Lower leg skin (tissue), 4 donors: Measurements from ENCODE around the gene CHST12. TPM values are rescaled to one million over a fixed set of nuclear protein-coding genes. Genes with fewer than 3 reads are reported as not detected.

Source experiments
- DNase-seq, 2 donors: peaks; one replicate each; pipeline ENCODE4 v3.0.0-alpha.2; 2019; ENCODE audit warnings: low spot score in 2 of 2
- H3K4me3 ChIP-seq: fragments of 200-600 bp; sonication (generic); 2 replicates; pipeline ENCODE4 v1.5.1; 2017; ENCODE audit warnings: mild to moderate bottlenecking, low read depth; ENCODE audit not compliant: poor library complexity, severe bottlenecking
- POLR2A ChIP-seq, 2 donors: fragments of 450-650 bp; IDR thresholded peaks; one replicate each; pipeline ENCODE4 v1.6.1; 2016 to 2017; ENCODE audit warnings: antibody characterized with exemption in 2 of 2, mild to moderate bottlenecking in 1 of 2, moderate library complexity in 1 of 2
- WGBS, 2 donors: methylation state at CpG; one replicate each; pipeline ENCODE4 v1.1.5; 2018; 5-methylcytosine and 5-hydroxymethylcytosine counted together
- intact Hi-C: fragments of 100-400 bp; cut with DNase I; formaldehyde crosslinking; loops from one replicate; pipeline ENCODE4 v1.15.0; 2023; ENCODE audit warnings: low total_unique reads
- total RNA-seq, 4 donors: library from RNA; depleted of rRNA; stranded (reverse); fragments of >200 nt; gene quantifications; one replicate each; pipeline ENCODE4 v1.1.0, GENCODE V29; 2016
- TF ChIP-seq, protein P1 (sequence below), 3 donors: fragments of 450-650 bp; IDR thresholded peaks; one replicate each; pipeline ENCODE4 v1.5.1; 2016; ENCODE audit warnings: antibody characterized with exemption in 3 of 3, mild to moderate bottlenecking in 3 of 3, moderate library complexity in 2 of 3

The CHST12 gene
- total RNA-seq, 4 donors from 2014 or later, result 23.7 to 34.3 (median 26.8) TPM

- no peak for TF ChIP-seq POLR2A (IDR thresholded peaks at IDR 0.05)
- TF ChIP-seq, protein P1, sequence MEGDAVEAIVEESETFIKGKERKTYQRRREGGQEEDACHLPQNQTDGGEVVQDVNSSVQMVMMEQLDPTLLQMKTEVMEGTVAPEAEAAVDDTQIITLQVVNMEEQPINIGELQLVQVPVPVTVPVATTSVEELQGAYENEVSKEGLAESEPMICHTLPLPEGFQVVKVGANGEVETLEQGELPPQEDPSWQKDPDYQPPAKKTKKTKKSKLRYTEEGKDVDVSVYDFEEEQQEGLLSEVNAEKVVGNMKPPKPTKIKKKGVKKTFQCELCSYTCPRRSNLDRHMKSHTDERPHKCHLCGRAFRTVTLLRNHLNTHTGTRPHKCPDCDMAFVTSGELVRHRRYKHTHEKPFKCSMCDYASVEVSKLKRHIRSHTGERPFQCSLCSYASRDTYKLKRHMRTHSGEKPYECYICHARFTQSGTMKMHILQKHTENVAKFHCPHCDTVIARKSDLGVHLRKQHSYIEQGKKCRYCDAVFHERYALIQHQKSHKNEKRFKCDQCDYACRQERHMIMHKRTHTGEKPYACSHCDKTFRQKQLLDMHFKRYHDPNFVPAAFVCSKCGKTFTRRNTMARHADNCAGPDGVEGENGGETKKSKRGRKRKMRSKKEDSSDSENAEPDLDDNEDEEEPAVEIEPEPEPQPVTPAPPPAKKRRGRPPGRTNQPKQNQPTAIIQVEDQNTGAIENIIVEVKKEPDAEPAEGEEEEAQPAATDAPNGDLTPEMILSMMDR (IDR thresholded peaks at IDR 0.05), result no peak
- H3K4me3 ChIP-seq, result no peak overlapping the region
- intact Hi-C loops, result no loop called here
- 67 to 71% methylated on average over 8 of the region's 8 CpGs for WGBS, 2 donors
- DNase-seq, result no peak
Measured at GRCh38 chr7:2357165-2357564, 46.2 kb upstream of the CHST12 start.

DNA sequence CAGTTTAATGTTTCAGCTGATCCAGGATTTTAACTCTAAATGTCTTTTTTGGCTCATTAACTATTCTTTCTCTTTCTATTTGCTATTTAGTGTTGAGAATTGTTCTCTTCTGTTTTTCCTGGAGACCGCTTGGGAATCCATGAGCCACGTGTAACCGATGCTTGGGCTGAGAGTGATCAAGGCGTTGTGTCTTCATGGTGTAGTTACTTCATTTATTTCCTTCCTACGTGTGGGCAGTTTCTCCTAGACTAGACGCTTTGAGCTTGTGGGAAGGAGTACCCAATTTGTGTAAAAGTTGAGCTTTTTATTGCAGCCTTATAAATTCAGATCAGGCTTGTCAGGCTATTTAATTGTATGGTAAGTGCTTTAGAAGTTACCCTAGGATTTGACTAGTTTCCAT lies 45.8 kb upstream of the CHST12 start:
- intact Hi-C loops, result no loop called here
- no peak overlapping the region for H3K4me3 ChIP-seq
- TF ChIP-seq POLR2A (IDR thresholded peaks at IDR 0.05), result no peak
- TF ChIP-seq, protein P1 (IDR thresholded peaks at IDR 0.05), result no peak
- DNase-seq, result no peak
- WGBS, 2 donors, result 59 to 76% methylated on average over 6 of the region's 6 CpGs

DNA sequence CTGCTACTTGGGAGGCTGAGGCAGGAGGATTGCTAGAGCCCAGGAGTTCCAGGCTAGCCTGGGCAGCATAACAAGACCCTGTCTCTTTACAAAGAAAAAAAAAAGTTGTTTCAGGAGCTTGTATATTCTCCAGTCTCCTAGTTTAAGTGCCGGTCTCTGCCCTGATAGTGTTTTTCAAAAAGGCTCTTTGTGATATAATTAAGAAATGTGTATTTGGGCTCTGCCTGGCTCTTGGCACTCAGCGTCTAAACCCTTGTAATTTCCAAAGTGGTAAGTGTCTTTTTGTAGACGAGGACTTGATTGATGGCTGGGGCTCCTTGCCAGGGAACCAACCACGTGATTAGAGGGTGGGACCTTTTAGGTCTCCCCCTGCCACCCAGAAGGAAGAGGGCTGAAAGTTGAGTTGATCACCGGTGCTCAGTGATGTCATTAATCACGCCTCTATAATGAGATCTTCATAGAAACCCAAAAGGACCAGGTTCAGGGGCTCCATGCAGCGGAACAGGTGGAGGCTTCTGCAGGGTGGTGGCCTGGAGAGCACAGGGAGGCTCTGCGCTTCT lies 44.4 kb upstream of the CHST12 start:
- TF ChIP-seq POLR2A (IDR thresholded peaks at IDR 0.05), result no peak
- TF ChIP-seq, protein P1 (IDR thresholded peaks at IDR 0.05), result no peak
- no peak for DNase-seq
- H3K4me3 ChIP-seq, result no peak overlapping the region
- WGBS, 2 donors, result 51 to 55% methylated on average over 8 of the region's 8 CpGs
- intact Hi-C loops, result no loop called here

DNA sequence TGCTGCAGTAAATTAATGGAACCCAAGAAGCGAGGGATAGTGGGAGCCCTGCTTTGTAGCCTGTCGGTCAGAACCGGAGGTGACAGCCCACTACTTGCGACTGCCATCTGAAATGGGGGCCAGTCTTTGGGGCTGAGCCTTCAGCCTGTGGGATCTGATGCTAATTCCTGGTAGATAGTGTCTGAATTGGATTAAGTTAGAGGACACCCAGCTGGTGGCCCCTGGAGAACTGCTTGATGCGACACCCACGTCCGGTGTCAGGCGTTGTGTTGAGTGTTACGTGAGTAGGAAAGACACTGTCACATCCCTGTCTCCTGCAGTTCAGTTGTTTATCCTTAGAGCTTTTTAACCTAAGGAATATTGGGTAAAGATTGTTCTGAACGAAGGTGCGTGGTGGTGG lies 43.8 kb upstream of the CHST12 start:
- WGBS, 2 donors, result 86 to 93% methylated on average over 11 of the region's 11 CpGs
- H3K4me3 ChIP-seq, result no peak overlapping the region
- DNase-seq, result no peak
- intact Hi-C loops, result no loop called here
- no peak for TF ChIP-seq POLR2A (IDR thresholded peaks at IDR 0.05)
- TF ChIP-seq, protein P1 (IDR thresholded peaks at IDR 0.05), result no peak

- WGBS, 2 donors, result 48 to 49% methylated on average over 6 of the region's 6 CpGs
- intact Hi-C loops, result no loop called here
Measured at GRCh38 chr7:2360796-2361195, 42.6 kb upstream of the CHST12 start.

More at GRCh38 chr7:2360796-2361195, 42.6 kb upstream of the CHST12 start:
- H3K4me3 ChIP-seq, result no peak overlapping the region
- TF ChIP-seq, protein P1 (IDR thresholded peaks at IDR 0.05), result no peak
- DNase-seq, result no peak
